ENCODE data around the gene JAM3. TPM values are rescaled to one million over a fixed set of nuclear protein-coding genes. Genes with fewer than 3 reads are reported as not detected.

The JAM3 gene
- total and polyA plus RNA-seq, 2 donors (not counting 1 experiment from before 2014, with no cell fraction given): 13.5 to 29.6 TPM

GRCh38 chr11:134052395-134052987, 16.4 kb upstream of the JAM3 start:
- no peak overlapping the region for H3K4me2 ChIP-seq (replicated peaks; ENCODE audit: low read depth, low read length, poor library complexity, severe bottlenecking)
- CTCF ChIA-PET: interaction anchor here (2.5 to 3.2 kb wide), 4 partner anchors 14 to 87 kb away, joined by 13 to 68 read pairs (median 30); no protein-coding TSS in a partner anchor
- H3K27me3 ChIP-seq (replicated peaks in 1 of 4; ENCODE audit: control extremely low read depth in 1 of 4, control insufficient read depth in 3 of 4, insufficient read depth in 4 of 4, low read length in 3 of 4): peaks cover 0 to 23% (median 5%) of the 10 kb centered on the region in 4 experiments
- no peak for TF ChIP-seq CTCF (IDR thresholded peaks at IDR 0.05)
- TF ChIP-seq EZH2 (IDR thresholded peaks at IDR 0.05; ENCODE audit: borderline replicate concordance, insufficient read depth, low read depth, low read length, poor library complexity, severe bottlenecking): no peak
- Mint-ChIP-seq H3K9me3 (ENCODE audit: insufficient read depth) (no peaks in the 10 kb centered on the region), H3K4me3 (no peak overlapping the region), H3K27ac (no peak overlapping the region), H3K4me1 (peaks cover 2% of the 10 kb centered on the region), H3K27me3 (peaks cover 22% of the 10 kb centered on the region)
- H2AFZ ChIP-seq (ENCODE audit: insufficient read depth, low read depth, low read length, poor library complexity, severe bottlenecking): no peak overlapping the region
- no peaks in the 10 kb centered on the region for H3K36me3 ChIP-seq (replicated peaks in 1 of 2; ENCODE audit: control extremely low read depth in 1 of 2, control insufficient read depth in 1 of 2, extremely low read depth in 1 of 2, insufficient read depth in 2 of 2, low read length in 1 of 2)
- H3K4me1 ChIP-seq (ENCODE audit: control insufficient read depth in 2 of 2, insufficient read depth in 2 of 2, low read length in 2 of 2): peaks cover 4 to 7% of the 10 kb centered on the region in 2 donors
- no peak overlapping the region for H3K9ac ChIP-seq (ENCODE audit: low read length)
- no peak for DNase-seq
- H3K4me3 ChIP-seq (ENCODE audit: control extremely low read depth in 1 of 5, extremely low read depth in 1 of 5, insufficient read depth in 1 of 5, low read depth in 2 of 5, low read length in 4 of 5): no peak overlapping the region
- H3K27ac ChIP-seq (ENCODE audit: low read length in 2 of 2): no peak overlapping the region
- 86% methylated on average over 11 of the region's 12 CpGs for WGBS (ENCODE audit: insufficient coverage)
- intact Hi-C loops (cut with micrococcal nuclease): no loop called here
- POLR2A ChIA-PET: no interaction called here
- H4K20me1 ChIP-seq (ENCODE audit: control insufficient read depth, insufficient read depth, low read length, poor library complexity, severe bottlenecking): no peaks in the 10 kb centered on the region
- H3K79me2 ChIP-seq (ENCODE audit: control insufficient read depth, insufficient read depth, low read length): no peaks in the 10 kb centered on the region
- no peak for ATAC-seq (ENCODE audit: low read depth)
- H3K9me3 ChIP-seq (ENCODE audit: control extremely low read depth in 1 of 3, control insufficient read depth in 2 of 3, insufficient read depth in 1 of 3, low read length in 2 of 3): no peaks in the 10 kb centered on the region

All from B cell (primary cell).